ENCODE results near the gene TPM3.
"Not testable (repeated sequence)": the region's sequence is repeated elsewhere in the genome, so short reads cannot be mapped to it uniquely, and the experiment has no call there.

TPM3 gene

GRCh38 chr1:154166207-154166606 lies 25.7 kb downstream of the TPM3 start:
- no peak for DNase-seq

GRCh38 chr1:154159554-154159953 lies 32.3 kb downstream of the TPM3 start:
- DNase-seq: no peak

- DNase-seq: peak; percentile 70 to 87 (median 80)
Measured at GRCh38 chr1:154158307-154159125, 33.4 kb downstream of the TPM3 start.

GRCh38 chr1:154157520-154158306 lies 34.2 kb downstream of the TPM3 start:
- DNase-seq: peak; percentile 56 to 82 (median 78)

GRCh38 chr1:154155251-154155650 lies 36.6 kb downstream of the TPM3 start:
- no peak for DNase-seq

GRCh38 chr1:154154534-154155191 lies 37.2 kb downstream of the TPM3 start, which contains the start of gene NUP210L:
NUP210L (minus strand) TSS chr1:154155073.
- no peak for DNase-seq

GRCh38 chr1:154154053-154154452 lies 37.8 kb downstream of the TPM3 start:
- DNase-seq: no peak

- DNase-seq: no peak
Measured at GRCh38 chr1:154151311-154151710, 40.6 kb downstream of the TPM3 start.

GRCh38 chr1:154148807-154149206 lies 43.1 kb downstream of the TPM3 start:
- peak; percentile 45 to 79 (median 66) for DNase-seq

GRCh38 chr1:154147505-154147904 lies 44.4 kb downstream of the TPM3 start:
- peak in 1 of 4 experiments; percentile 15 for DNase-seq

- peak in 1 of 4 experiments; percentile 32 for DNase-seq
Measured at GRCh38 chr1:154145986-154146385, 45.9 kb downstream of the TPM3 start.

- DNase-seq: no peak
Measured at GRCh38 chr1:154142358-154142757, 49.5 kb downstream of the TPM3 start.

GRCh38 chr1:154141240-154141639 lies 50.7 kb downstream of the TPM3 start:
- no peak for DNase-seq

GRCh38 chr1:154137888-154138287 lies 54.0 kb downstream of the TPM3 start:
- DNase-seq: no peak

- DNase-seq: peak; percentile 32 to 66 (median 58)
Measured at GRCh38 chr1:154133256-154133655, 58.6 kb downstream of the TPM3 start.

- peak in 3 of 4 experiments; percentile 19 to 76 (median 76) for DNase-seq
Measured at GRCh38 chr1:154129391-154129970, 62.4 kb downstream of the TPM3 start.

GRCh38 chr1:154123205-154123604 lies 68.7 kb downstream of the TPM3 start:
- DNase-seq: not testable (repeated sequence)

- DNase-seq: no peak
Measured at GRCh38 chr1:154117642-154118041, 74.3 kb downstream of the TPM3 start.

- peak in 3 of 4 experiments; percentile 8 to 49 (median 43) for DNase-seq
Measured at GRCh38 chr1:154115180-154115579, 76.7 kb downstream of the TPM3 start.

All from suppressor macrophage (primary cell).